Endothelial cell (in vitro differentiated cells): Measurements from ENCODE around the gene POLN. TPM values are rescaled to one million over a fixed set of nuclear protein-coding genes. Genes with fewer than 3 reads are reported as not detected.

ENCODE experiments used
- DNase-seq: peaks from one replicate; pipeline ENCODE4 v3.0.0; 2021; ENCODE audit warnings: low spot score
- H3K27ac Mint-ChIP-seq: one replicate; pipeline ENCODE4 v1.8.0; 2021; ENCODE audit warnings: mixed read lengths, inconsistent platforms; ENCODE audit not compliant: unreplicated experiment
- H3K27me3 Mint-ChIP-seq: one replicate; pipeline ENCODE4 v1.8.0; 2021; ENCODE audit warnings: mild to moderate bottlenecking, moderate library complexity, mixed read lengths, inconsistent platforms; ENCODE audit not compliant: unreplicated experiment
- H3K36me3 Mint-ChIP-seq: one replicate; pipeline ENCODE4 v1.8.0; 2021; ENCODE audit warnings: mild to moderate bottlenecking, low read depth, mixed read lengths, inconsistent platforms; ENCODE audit not compliant: unreplicated experiment
- H3K4me1 Mint-ChIP-seq: one replicate; pipeline ENCODE4 v1.8.0; 2021; ENCODE audit warnings: mild to moderate bottlenecking, mixed read lengths, inconsistent platforms; ENCODE audit not compliant: unreplicated experiment
- H3K4me3 Mint-ChIP-seq: one replicate; pipeline ENCODE4 v1.8.0; 2021; ENCODE audit warnings: mild to moderate bottlenecking, mixed read lengths, inconsistent platforms; ENCODE audit not compliant: unreplicated experiment
- H3K9me3 Mint-ChIP-seq: one replicate; pipeline ENCODE4 v1.8.0; 2021; ENCODE audit warnings: mixed read lengths, inconsistent platforms; ENCODE audit not compliant: unreplicated experiment
- total RNA-seq: library from RNA; stranded (reverse); fragmentation: NEBNext Ultra II Directional; extraction: Animal tissue kit (Norgen Biotek cat#: 25700); gene quantifications from one replicate; pipeline ENCODE4 v1.2.1, GENCODE V29; 2021; ENCODE audit not compliant: unreplicated experiment
- TF ChIP-seq, protein P1 (sequence below): fragments of 200-600 bp; sonication (generic); IDR thresholded peaks from one replicate; pipeline ENCODE4 v1.5.0; 2021; ENCODE audit warnings: antibody characterized with exemption; ENCODE audit not compliant: unreplicated experiment

Gene POLN
- total RNA-seq, 1 donor from 2014 or later = 2.5 TPM

DNA sequence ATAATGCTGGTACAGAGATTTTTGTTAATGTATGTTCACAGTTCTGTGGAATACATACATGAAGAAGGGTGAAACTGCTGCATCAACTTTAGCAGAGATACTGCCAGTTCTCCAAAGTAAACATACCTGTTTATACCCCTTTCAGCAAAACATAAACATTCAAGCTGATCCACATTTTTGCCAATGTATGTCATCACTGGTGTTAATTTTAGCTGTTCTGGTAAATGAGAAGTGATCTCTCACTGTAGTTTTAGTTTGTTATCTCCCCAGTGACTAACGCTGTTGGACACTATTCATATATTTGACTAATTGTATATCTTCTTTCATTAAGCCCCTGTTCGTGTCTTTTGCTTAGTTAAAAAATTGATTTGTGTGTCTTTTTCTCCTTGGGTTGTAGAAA lies 82.0 kb downstream of the POLN start:
- Mint-ChIP-seq H3K4me1 (peaks cover 11% of the 10 kb centered on the region), H3K36me3 (peaks cover 8% of the 10 kb centered on the region), H3K27me3 (peaks cover 2% of the 10 kb centered on the region), H3K9me3 (no peaks in the 10 kb centered on the region), H3K27ac (no peak overlapping the region), H3K4me3 (no peak overlapping the region)
- no peak for DNase-seq
- TF ChIP-seq, protein P1, sequence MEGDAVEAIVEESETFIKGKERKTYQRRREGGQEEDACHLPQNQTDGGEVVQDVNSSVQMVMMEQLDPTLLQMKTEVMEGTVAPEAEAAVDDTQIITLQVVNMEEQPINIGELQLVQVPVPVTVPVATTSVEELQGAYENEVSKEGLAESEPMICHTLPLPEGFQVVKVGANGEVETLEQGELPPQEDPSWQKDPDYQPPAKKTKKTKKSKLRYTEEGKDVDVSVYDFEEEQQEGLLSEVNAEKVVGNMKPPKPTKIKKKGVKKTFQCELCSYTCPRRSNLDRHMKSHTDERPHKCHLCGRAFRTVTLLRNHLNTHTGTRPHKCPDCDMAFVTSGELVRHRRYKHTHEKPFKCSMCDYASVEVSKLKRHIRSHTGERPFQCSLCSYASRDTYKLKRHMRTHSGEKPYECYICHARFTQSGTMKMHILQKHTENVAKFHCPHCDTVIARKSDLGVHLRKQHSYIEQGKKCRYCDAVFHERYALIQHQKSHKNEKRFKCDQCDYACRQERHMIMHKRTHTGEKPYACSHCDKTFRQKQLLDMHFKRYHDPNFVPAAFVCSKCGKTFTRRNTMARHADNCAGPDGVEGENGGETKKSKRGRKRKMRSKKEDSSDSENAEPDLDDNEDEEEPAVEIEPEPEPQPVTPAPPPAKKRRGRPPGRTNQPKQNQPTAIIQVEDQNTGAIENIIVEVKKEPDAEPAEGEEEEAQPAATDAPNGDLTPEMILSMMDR = no peak

DNA sequence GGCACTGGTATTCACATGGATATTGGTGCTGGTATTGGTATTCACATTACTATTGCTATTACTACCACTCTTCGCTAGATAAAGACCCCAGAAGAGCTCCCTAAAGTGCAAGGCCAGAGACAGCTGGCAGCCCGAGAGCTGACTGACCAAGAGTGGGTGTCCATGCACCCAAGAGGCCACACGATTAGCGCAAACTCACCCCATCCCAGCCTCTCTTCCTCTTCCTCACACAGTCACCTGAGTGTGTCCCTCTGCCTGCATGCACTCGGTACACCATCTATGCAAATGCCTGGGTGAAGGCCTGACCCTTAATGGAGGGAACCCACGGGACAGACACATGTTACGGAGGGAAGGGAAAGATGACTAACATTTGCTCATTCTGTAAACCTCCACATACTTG lies 86.7 kb downstream of the POLN start:
- DNase-seq = no peak
- TF ChIP-seq, protein P1 = no peak
- Mint-ChIP-seq H3K4me1 (peaks cover 11% of the 10 kb centered on the region), H3K36me3 (no peaks in the 10 kb centered on the region), H3K27me3 (peaks cover 2% of the 10 kb centered on the region), H3K4me3 (no peak overlapping the region), H3K9me3 (no peaks in the 10 kb centered on the region), H3K27ac (no peak overlapping the region)

DNA sequence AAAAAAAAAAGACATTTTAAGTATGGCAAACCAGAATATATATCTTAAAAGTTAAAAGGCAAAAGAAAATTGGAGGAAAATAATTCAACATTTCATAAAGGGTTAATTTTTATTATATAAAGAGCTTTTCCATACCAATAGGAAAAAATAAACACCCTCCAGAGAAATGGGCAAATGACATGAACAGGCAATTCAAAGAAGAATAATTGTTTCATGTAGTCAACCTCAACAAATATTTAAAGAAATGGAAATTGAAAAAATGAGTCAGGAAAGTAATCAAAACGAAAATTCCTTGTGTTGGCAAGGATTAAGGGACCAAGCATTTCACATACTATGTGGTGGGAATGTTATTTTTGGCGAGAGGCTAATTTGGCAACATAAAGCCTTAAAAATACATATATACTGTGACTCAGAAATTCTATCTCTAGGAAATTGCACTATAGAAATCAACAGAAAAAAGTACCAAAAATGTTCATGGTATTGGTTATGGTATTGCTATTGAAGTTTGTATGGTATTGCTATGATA lies 87.6 kb downstream of the POLN start:
- H3K4me1 Mint-ChIP-seq = peaks cover 11% of the 10 kb centered on the region
- TF ChIP-seq, protein P1 = no peak
- H3K27ac Mint-ChIP-seq = no peak overlapping the region
- no peaks in the 10 kb centered on the region for H3K36me3 Mint-ChIP-seq
- H3K9me3 Mint-ChIP-seq = no peaks in the 10 kb centered on the region
- no peak for DNase-seq
- H3K27me3 Mint-ChIP-seq = peaks cover 2% of the 10 kb centered on the region
- no peak overlapping the region for H3K4me3 Mint-ChIP-seq

DNA sequence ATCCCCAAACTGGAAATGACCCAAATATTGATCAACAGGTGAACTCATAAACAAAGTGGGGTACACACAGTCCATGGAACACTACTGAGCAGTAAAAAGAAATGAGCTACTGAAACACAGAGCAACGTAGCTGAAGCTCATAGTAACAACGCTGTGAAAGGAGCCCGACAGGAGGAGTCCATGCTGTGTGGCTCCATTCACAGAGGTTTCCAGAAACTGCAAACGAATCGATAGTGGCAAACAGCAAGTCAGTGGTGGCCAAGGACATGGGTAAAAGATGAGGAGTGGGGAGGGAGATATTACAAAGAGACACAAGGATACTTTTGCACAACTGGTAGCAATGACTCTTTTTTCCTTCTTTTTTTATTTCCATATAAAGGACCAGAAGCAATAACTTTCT lies 90.4 kb downstream of the POLN start:
- no peak for DNase-seq
- no peaks in the 10 kb centered on the region for H3K27me3 Mint-ChIP-seq
- TF ChIP-seq, protein P1 = no peak
- H3K36me3 Mint-ChIP-seq = no peaks in the 10 kb centered on the region
- H3K4me1 Mint-ChIP-seq = peaks cover 5% of the 10 kb centered on the region
- no peaks in the 10 kb centered on the region for H3K9me3 Mint-ChIP-seq
- H3K27ac Mint-ChIP-seq = no peak overlapping the region
- H3K4me3 Mint-ChIP-seq = no peak overlapping the region

DNA sequence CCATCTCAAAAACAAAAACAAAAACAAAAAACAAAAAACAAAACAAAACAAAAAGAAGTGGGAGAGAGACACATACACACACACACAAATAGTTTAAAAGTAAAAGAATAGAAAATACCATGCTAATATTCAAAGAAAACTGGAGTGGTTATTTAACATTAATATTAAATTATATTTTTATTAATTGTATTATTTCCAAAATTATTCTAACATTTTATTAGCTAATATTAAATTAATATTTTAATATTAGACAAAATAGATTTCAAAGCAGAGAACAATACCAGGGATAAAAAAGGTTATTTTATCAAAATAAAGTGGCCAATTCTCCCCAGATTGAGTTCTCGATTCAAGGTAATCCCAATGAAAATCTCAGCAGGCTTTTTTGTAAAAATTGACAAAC lies 91.8 kb downstream of the POLN start:
- no peak overlapping the region for H3K27ac Mint-ChIP-seq
- no peak for DNase-seq
- no peaks in the 10 kb centered on the region for H3K9me3 Mint-ChIP-seq
- H3K4me3 Mint-ChIP-seq = no peak overlapping the region
- H3K36me3 Mint-ChIP-seq = no peaks in the 10 kb centered on the region
- TF ChIP-seq, protein P1 = no peak
- H3K4me1 Mint-ChIP-seq = no peaks in the 10 kb centered on the region
- no peaks in the 10 kb centered on the region for H3K27me3 Mint-ChIP-seq
